ENCODE data around the gene RSBN1L.

Gene RSBN1L

GRCh38 chr7:77727936-77728701 lies 31.9 kb downstream of the RSBN1L start:
- DNase-seq = peak in 2 of 56 donors; percentile 5 to 11

GRCh38 chr7:77729574-77730348 lies 33.5 kb downstream of the RSBN1L start:
- no peak for DNase-seq

- DNase-seq = no peak
Measured at GRCh38 chr7:77731716-77732115, 35.5 kb downstream of the RSBN1L start.

- no peak for DNase-seq
Measured at GRCh38 chr7:77734659-77735421, 38.6 kb downstream of the RSBN1L start.

- DNase-seq = no peak
Measured at GRCh38 chr7:77735457-77735856, 39.2 kb downstream of the RSBN1L start.

GRCh38 chr7:77736991-77737390 lies 40.7 kb downstream of the RSBN1L start:
- no peak for DNase-seq

GRCh38 chr7:77738382-77738781 lies 42.1 kb downstream of the RSBN1L start:
- no peak for DNase-seq

- no peak for DNase-seq
Measured at GRCh38 chr7:77738871-77739270, 42.6 kb downstream of the RSBN1L start.

GRCh38 chr7:77740257-77740656 lies 44.0 kb downstream of the RSBN1L start:
- DNase-seq = no peak

GRCh38 chr7:77743518-77743917 lies 47.3 kb downstream of the RSBN1L start:
- no peak for DNase-seq

- no peak for DNase-seq
Measured at GRCh38 chr7:77745746-77746145, 49.5 kb downstream of the RSBN1L start.

GRCh38 chr7:77746164-77746823 lies 50.0 kb downstream of the RSBN1L start:
- no peak for DNase-seq

GRCh38 chr7:77746824-77747165 lies 50.5 kb downstream of the RSBN1L start:
- DNase-seq = no peak

- DNase-seq = no peak
Measured at GRCh38 chr7:77747178-77747577, 50.9 kb downstream of the RSBN1L start.

GRCh38 chr7:77747718-77748117 lies 51.5 kb downstream of the RSBN1L start:
- no peak for DNase-seq

GRCh38 chr7:77752016-77752415 lies 55.8 kb downstream of the RSBN1L start:
- DNase-seq = peak in 1 of 56 donors; percentile 2

GRCh38 chr7:77753173-77753572 lies 56.9 kb downstream of the RSBN1L start:
- DNase-seq = no peak

GRCh38 chr7:77757589-77757988 lies 61.3 kb downstream of the RSBN1L start:
- DNase-seq = no peak

GRCh38 chr7:77759294-77759889 lies 63.1 kb downstream of the RSBN1L start:
- peak in 37 of 56 donors; percentile 1 to 83 (median 38) for DNase-seq

GRCh38 chr7:77760809-77761453 lies 64.7 kb downstream of the RSBN1L start:
- DNase-seq = no peak

GRCh38 chr7:77765481-77765880 lies 69.2 kb downstream of the RSBN1L start:
- DNase-seq = no peak
